Astrocyte (in vitro differentiated cells and primary cell): ENCODE results near the gene LYRM4. TPM values are rescaled to one million over a fixed set of nuclear protein-coding genes. Genes with fewer than 3 reads are reported as not detected.
A peak's percentile ranks its signal among the peaks of the same experiment; 100 is the strongest.

Experiments
- DNase-seq: peaks from one replicate; pipeline ENCODE4 v3.0.0-alpha.2; 2010; ENCODE audit warnings: low read depth
- FAIRE-seq: peaks from 2 replicates; lab custom pipeline; 2011; peaks lifted over from hg19 to GRCh38; lab: Jason Lieb, UNC
- H2AFZ ChIP-seq: 2 replicates; pipeline ENCODE4 v1.6.0; 2012; ENCODE audit warnings: low read depth, low read length, inconsistent platforms
- H3K27ac ChIP-seq: 2 replicates; pipeline ENCODE4 v1.5.1; 2011; ENCODE audit warnings: low read depth, low read length, inconsistent platforms
- H3K27me3 ChIP-seq: 2 replicates; pipeline ENCODE4 v1.6.0; 2011; ENCODE audit warnings: low read length, inconsistent platforms; ENCODE audit not compliant: insufficient read depth
- H3K36me3 ChIP-seq: 2 replicates; pipeline ENCODE4 v1.5.1; 2011; ENCODE audit warnings: low read length, inconsistent platforms; ENCODE audit not compliant: insufficient read depth
- H3K4me1 ChIP-seq: 2 replicates; pipeline ENCODE4 v1.5.1; 2011; ENCODE audit warnings: low read length, inconsistent platforms; ENCODE audit not compliant: insufficient read depth
- H3K4me2 ChIP-seq: 2 replicates; pipeline ENCODE4 v1.6.0; 2012; ENCODE audit warnings: low read length, inconsistent platforms
- H3K4me3 ChIP-seq: 2 replicates; pipeline ENCODE4 v1.5.1; 2011; ENCODE audit warnings: low read depth, mild to moderate bottlenecking, low read length, inconsistent platforms; ENCODE audit not compliant: insufficient read depth
- H3K79me2 ChIP-seq: 2 replicates; pipeline ENCODE4 v1.6.0; 2012; ENCODE audit warnings: mild to moderate bottlenecking, low read length, inconsistent platforms; ENCODE audit not compliant: insufficient read depth
- H3K9ac ChIP-seq: 2 replicates; pipeline ENCODE4 v1.6.0; 2012; ENCODE audit warnings: mild to moderate bottlenecking, low read length, inconsistent platforms
- H3K9me3 ChIP-seq: 2 replicates; pipeline ENCODE4 v1.5.1; 2012; ENCODE audit warnings: low read depth, mild to moderate bottlenecking, low read length, inconsistent platforms; ENCODE audit not compliant: insufficient read depth
- H4K20me1 ChIP-seq: 2 replicates; pipeline ENCODE4 v1.6.0; 2012; ENCODE audit warnings: low read length, inconsistent platforms; ENCODE audit not compliant: insufficient read depth
- H3K27ac Mint-ChIP-seq: one replicate; pipeline ENCODE4 v1.8.0; 2021; ENCODE audit warnings: mild to moderate bottlenecking, mixed read lengths; ENCODE audit not compliant: unreplicated experiment
- H3K27me3 Mint-ChIP-seq: one replicate; pipeline ENCODE4 v1.8.0; 2021; ENCODE audit warnings: low read depth, mixed read lengths; ENCODE audit not compliant: unreplicated experiment
- H3K36me3 Mint-ChIP-seq: one replicate; pipeline ENCODE4 v1.8.0; 2021; ENCODE audit warnings: low read depth, mixed read lengths; ENCODE audit not compliant: unreplicated experiment
- H3K4me1 Mint-ChIP-seq: one replicate; pipeline ENCODE4 v1.8.0; 2021; ENCODE audit warnings: low read depth, mixed read lengths; ENCODE audit not compliant: unreplicated experiment
- H3K4me3 Mint-ChIP-seq: one replicate; pipeline ENCODE4 v1.8.0; 2021; ENCODE audit warnings: mild to moderate bottlenecking, moderate library complexity, mixed read lengths; ENCODE audit not compliant: unreplicated experiment
- H3K9me3 Mint-ChIP-seq: one replicate; pipeline ENCODE4 v1.8.0; 2021; ENCODE audit warnings: mild to moderate bottlenecking, mixed read lengths; ENCODE audit not compliant: unreplicated experiment
- EZH2 ChIP-seq: IDR thresholded peaks from 2 replicates; pipeline ENCODE4 v1.6.1; 2012; ENCODE audit warnings: mild to moderate bottlenecking, low read length, inconsistent platforms; ENCODE audit not compliant: insufficient read depth
- total RNA-seq: library from RNA; stranded (reverse); gene quantifications from 2 replicates; pipeline ENCODE4 v1.2.1, GENCODE V29; 2021
- TF ChIP-seq, protein P1 (sequence below): IDR thresholded peaks from 2 replicates; pipeline ENCODE4 v1.5.1; 2011; ENCODE audit warnings: low read depth, mild to moderate bottlenecking, inconsistent platforms, low read length, moderate library complexity; ENCODE audit not compliant: insufficient read depth

Gene LYRM4
- total RNA-seq, 1 donor from 2014 or later = 39.1 TPM

DNA sequence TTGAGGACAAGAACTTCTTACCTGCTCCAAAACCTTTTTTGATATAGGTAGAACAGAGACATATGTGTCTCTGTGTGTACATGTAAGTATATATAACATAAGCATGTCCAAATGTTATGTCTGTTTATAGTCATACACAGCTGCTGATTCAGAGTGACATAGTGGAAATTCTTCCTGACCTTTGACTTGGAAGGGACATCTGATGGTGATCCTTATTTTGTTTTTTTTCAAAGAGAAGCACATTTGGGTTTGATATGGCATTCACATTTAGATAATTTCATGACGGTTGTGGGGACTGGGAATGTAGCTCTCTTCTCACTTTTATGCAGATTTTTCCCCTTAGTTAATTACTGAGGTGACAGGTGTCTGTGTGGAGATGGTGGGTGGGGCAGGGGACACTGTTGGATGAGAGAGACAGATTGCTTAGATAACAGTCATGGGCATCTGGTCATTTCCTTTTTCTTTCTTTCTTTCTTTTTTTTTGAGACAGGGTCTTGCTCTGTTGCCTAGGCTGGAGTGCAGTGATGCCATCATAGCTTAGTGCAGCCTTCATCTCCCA is 39.5 kb upstream of the LYRM4 start:
- Histone ChIP-seq H3K4me3 (no peak overlapping the region), H3K4me1 (no peaks in the 10 kb centered on the region), H3K27ac (no peak overlapping the region), H3K79me2 (peaks cover 21% of the 10 kb centered on the region), H3K4me2 (no peak overlapping the region), H3K9ac (no peak overlapping the region), H3K36me3 (no peaks in the 10 kb centered on the region), H2AFZ (no peak overlapping the region), H3K27me3 (no peaks in the 10 kb centered on the region), H3K9me3 (no peaks in the 10 kb centered on the region), H4K20me1 (peaks cover 51% of the 10 kb centered on the region)
- no peaks in the 10 kb centered on the region for H3K36me3 Mint-ChIP-seq
- TF ChIP-seq, protein P1, sequence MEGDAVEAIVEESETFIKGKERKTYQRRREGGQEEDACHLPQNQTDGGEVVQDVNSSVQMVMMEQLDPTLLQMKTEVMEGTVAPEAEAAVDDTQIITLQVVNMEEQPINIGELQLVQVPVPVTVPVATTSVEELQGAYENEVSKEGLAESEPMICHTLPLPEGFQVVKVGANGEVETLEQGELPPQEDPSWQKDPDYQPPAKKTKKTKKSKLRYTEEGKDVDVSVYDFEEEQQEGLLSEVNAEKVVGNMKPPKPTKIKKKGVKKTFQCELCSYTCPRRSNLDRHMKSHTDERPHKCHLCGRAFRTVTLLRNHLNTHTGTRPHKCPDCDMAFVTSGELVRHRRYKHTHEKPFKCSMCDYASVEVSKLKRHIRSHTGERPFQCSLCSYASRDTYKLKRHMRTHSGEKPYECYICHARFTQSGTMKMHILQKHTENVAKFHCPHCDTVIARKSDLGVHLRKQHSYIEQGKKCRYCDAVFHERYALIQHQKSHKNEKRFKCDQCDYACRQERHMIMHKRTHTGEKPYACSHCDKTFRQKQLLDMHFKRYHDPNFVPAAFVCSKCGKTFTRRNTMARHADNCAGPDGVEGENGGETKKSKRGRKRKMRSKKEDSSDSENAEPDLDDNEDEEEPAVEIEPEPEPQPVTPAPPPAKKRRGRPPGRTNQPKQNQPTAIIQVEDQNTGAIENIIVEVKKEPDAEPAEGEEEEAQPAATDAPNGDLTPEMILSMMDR = no peak
- H3K9me3 Mint-ChIP-seq = no peaks in the 10 kb centered on the region
- peaks cover 2% of the 10 kb centered on the region for H3K27me3 Mint-ChIP-seq
- FAIRE-seq (no peak), DNase-seq (no peak)
- peaks cover 3% of the 10 kb centered on the region for H3K4me1 Mint-ChIP-seq
- H3K27ac Mint-ChIP-seq = no peak overlapping the region
- H3K4me3 Mint-ChIP-seq = no peak overlapping the region

DNA sequence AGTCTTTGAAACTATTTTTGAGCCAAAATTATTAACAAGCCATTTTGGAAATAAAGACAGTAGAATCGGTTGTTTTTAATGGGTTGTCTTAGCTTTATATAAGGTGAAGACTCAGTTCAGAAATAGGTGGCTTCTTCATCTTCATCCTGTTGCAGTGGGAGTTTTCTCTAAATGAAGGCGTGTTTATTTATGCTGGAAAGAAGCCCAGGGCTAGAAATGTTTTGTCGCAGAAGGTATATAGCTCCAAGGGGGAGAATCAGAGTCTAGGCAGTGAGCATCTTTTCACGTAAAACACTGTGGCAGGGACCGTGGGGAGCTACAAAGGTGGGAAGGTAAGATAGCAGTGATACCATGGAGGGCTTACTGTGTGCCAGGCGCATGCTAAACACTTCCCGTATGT is 34.9 kb upstream of the LYRM4 start:
- FAIRE-seq (no peak), DNase-seq (peak; percentile 36)
- H3K4me1 ChIP-seq = no peaks in the 10 kb centered on the region
- Mint-ChIP-seq H3K36me3 (no peaks in the 10 kb centered on the region), H3K4me1 (peaks cover 2% of the 10 kb centered on the region), H3K27ac (no peak overlapping the region), H3K9me3 (no peaks in the 10 kb centered on the region), H3K27me3 (no peaks in the 10 kb centered on the region), H3K4me3 (no peak overlapping the region)
- no peak overlapping the region for H3K4me3 ChIP-seq
- peaks cover 18% of the 10 kb centered on the region for H3K79me2 ChIP-seq
- TF ChIP-seq, protein P1 = no peak
- no peak for TF ChIP-seq EZH2
- no peaks in the 10 kb centered on the region for H3K27me3 ChIP-seq
- no peaks in the 10 kb centered on the region for H3K9me3 ChIP-seq
- no peak overlapping the region for H3K27ac ChIP-seq
- H3K4me2 ChIP-seq = no peak overlapping the region
- peaks cover 39% of the 10 kb centered on the region for H4K20me1 ChIP-seq
- H3K36me3 ChIP-seq = no peaks in the 10 kb centered on the region
- no peak overlapping the region for H3K9ac ChIP-seq
- H2AFZ ChIP-seq = no peak overlapping the region

DNA sequence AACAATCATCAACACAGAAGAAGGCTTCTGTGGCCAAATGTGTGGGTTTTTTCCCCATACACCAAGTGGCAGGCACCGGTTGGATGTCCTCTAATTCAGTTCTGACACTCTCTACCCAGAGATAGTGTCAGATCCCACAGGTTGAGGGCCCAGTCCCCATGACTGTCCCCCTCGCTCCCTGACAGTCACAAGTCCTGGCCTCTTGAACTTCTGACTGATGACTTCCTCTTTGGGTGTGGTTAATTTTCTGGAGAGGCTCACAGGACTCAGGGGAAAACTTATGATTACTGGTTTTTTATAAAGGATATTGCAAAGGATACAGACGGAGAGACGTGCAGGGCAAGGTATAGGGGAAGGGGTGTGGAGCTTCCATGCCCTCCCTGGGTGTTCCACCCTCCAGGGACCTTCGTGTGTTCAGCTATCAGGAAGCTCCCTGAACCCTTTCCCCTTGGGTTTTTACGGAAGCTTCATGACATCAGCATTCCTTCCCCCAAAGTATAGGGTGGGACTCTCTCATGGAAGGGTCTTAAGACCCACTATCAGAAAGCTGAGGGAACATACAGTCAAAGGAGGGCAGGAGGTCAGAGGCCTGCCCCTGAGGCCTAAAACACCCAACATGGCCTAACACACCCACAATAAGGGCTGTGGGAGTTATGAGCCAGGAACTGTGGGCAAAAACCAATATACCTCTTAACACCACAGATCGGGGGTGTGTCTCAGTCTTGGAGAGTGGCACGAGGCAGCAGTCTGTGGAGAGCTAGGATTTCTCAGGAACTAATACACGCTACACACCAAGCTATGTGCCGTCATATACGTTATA is 33.9 kb upstream of the LYRM4 start:
- Mint-ChIP-seq H3K9me3 (no peaks in the 10 kb centered on the region), H3K27me3 (no peaks in the 10 kb centered on the region), H3K27ac (no peak overlapping the region), H3K36me3 (no peaks in the 10 kb centered on the region), H3K4me1 (peaks cover 2% of the 10 kb centered on the region), H3K4me3 (no peak overlapping the region)
- Histone ChIP-seq H4K20me1 (peaks cover 35% of the 10 kb centered on the region), H3K27ac (no peak overlapping the region), H3K4me2 (no peak overlapping the region), H3K4me3 (no peak overlapping the region), H3K9me3 (no peaks in the 10 kb centered on the region), H3K27me3 (no peaks in the 10 kb centered on the region), H3K79me2 (peaks cover 21% of the 10 kb centered on the region), H3K9ac (no peak overlapping the region), H2AFZ (no peak overlapping the region), H3K4me1 (no peaks in the 10 kb centered on the region), H3K36me3 (no peaks in the 10 kb centered on the region)
- no peak for DNase-seq
- TF ChIP-seq, protein P1 = no peak
- no peak for TF ChIP-seq EZH2
- no peak for FAIRE-seq
